Parathyroid adenoma (tissue), 2 donors: ENCODE data around the gene TEX29.

Source experiments
- H2AFZ ChIP-seq: fragments of 300-600 bp; sonication (generic); one replicate; pipeline ENCODE4 v1.7.0; 2017; ENCODE audit warnings: antibody characterized with exemption, mild to moderate bottlenecking
- H3K27ac ChIP-seq: fragments of 300-600 bp; sonication (generic); one replicate; pipeline ENCODE4 v1.7.0; 2017
- H3K27me3 ChIP-seq: fragments of 300-600 bp; sonication (generic); one replicate; pipeline ENCODE4 v1.7.0; 2017; ENCODE audit warnings: low read length; ENCODE audit not compliant: control insufficient read depth, insufficient read depth
- H3K36me3 ChIP-seq: fragments of 300-600 bp; sonication (generic); one replicate; pipeline ENCODE4 v1.7.0; 2017; ENCODE audit warnings: low read length; ENCODE audit not compliant: control insufficient read depth, insufficient read depth
- H3K4me1 ChIP-seq: fragments of 300-600 bp; sonication (generic); one replicate; pipeline ENCODE4 v1.7.0; 2017; ENCODE audit warnings: control low read depth
- H3K4me2 ChIP-seq: fragments of 300-600 bp; sonication (generic); one replicate; pipeline ENCODE4 v1.7.0; 2017; ENCODE audit warnings: low read length
- H3K4me3 ChIP-seq: fragments of 300-600 bp; sonication (generic); one replicate; pipeline ENCODE4 v1.7.0; 2017; ENCODE audit warnings: low read depth, low read length
- H3K79me2 ChIP-seq: fragments of 300-600 bp; sonication (generic); one replicate; pipeline ENCODE4 v1.7.0; 2017; ENCODE audit warnings: control low read depth
- H3K9ac ChIP-seq: fragments of 300-600 bp; sonication (generic); one replicate; pipeline ENCODE4 v1.7.0; 2017; ENCODE audit warnings: mild to moderate bottlenecking
- H3K9me3 ChIP-seq: fragments of 300-600 bp; sonication (generic); one replicate; pipeline ENCODE4 v1.7.0; 2017; ENCODE audit warnings: low read length; ENCODE audit not compliant: control insufficient read depth
- CTCF ChIP-seq: fragments of 300-600 bp; sonication (generic); IDR thresholded peaks from one replicate; pipeline ENCODE4 v1.7.0; 2017; ENCODE audit warnings: antibody characterized with exemption, mild to moderate bottlenecking
- donor health status: primary hyperparathyroidism.

The TEX29 gene

GRCh38 chr13:111365149-111366005 lies 44.9 kb downstream of the TEX29 start:
- Histone ChIP-seq H3K9me3 (no peaks in the 10 kb centered on the region), H3K4me2 (no peak overlapping the region), H3K27me3 (no peaks in the 10 kb centered on the region), H3K4me3 (no peak overlapping the region), H3K9ac (no peak overlapping the region), H3K27ac (no peak overlapping the region), H3K4me1 (no peaks in the 10 kb centered on the region), H3K36me3 (no peaks in the 10 kb centered on the region), H3K79me2 (no peaks in the 10 kb centered on the region), H2AFZ (no peak overlapping the region)
- no peak for TF ChIP-seq CTCF

- Histone ChIP-seq H3K4me1 (no peaks in the 10 kb centered on the region), H3K4me2 (no peak overlapping the region), H3K27me3 (no peaks in the 10 kb centered on the region), H3K27ac (no peak overlapping the region), H3K9me3 (no peaks in the 10 kb centered on the region), H3K36me3 (no peaks in the 10 kb centered on the region), H3K4me3 (no peak overlapping the region), H3K79me2 (no peaks in the 10 kb centered on the region), H2AFZ (no peak overlapping the region), H3K9ac (no peak overlapping the region)
- no peak for TF ChIP-seq CTCF
Observed at GRCh38 chr13:111367340-111367739, 46.9 kb downstream of the TEX29 start.

- Histone ChIP-seq H3K4me2 (no peak overlapping the region), H3K9me3 (no peaks in the 10 kb centered on the region), H3K79me2 (no peaks in the 10 kb centered on the region), H3K9ac (no peak overlapping the region), H3K36me3 (no peaks in the 10 kb centered on the region), H3K4me1 (no peaks in the 10 kb centered on the region), H3K27me3 (no peaks in the 10 kb centered on the region), H3K27ac (no peak overlapping the region), H2AFZ (no peak overlapping the region), H3K4me3 (no peak overlapping the region)
- no peak for TF ChIP-seq CTCF
Observed at GRCh38 chr13:111368091-111368490, 47.6 kb downstream of the TEX29 start.

- Histone ChIP-seq H3K27me3 (no peaks in the 10 kb centered on the region), H2AFZ (no peak overlapping the region), H3K4me3 (no peak overlapping the region), H3K9ac (no peak overlapping the region), H3K27ac (no peak overlapping the region), H3K36me3 (no peaks in the 10 kb centered on the region), H3K9me3 (no peaks in the 10 kb centered on the region), H3K79me2 (no peaks in the 10 kb centered on the region), H3K4me1 (no peaks in the 10 kb centered on the region), H3K4me2 (no peak overlapping the region)
- no peak for TF ChIP-seq CTCF
Observed at GRCh38 chr13:111370147-111370546, 49.7 kb downstream of the TEX29 start.
